Muscle layer of colon (tissue), 2 donors: ENCODE results near the gene SYNE4.
A peak's percentile ranks its signal among the peaks of the same experiment; 100 is the strongest.

Experiments used
- H3K27ac ChIP-seq: one replicate; pipeline ENCODE4 v1.7.0; 2013; ENCODE audit warnings: low read depth, mild to moderate bottlenecking, low read length, moderate library complexity
- H3K27me3 ChIP-seq, 2 donors: one replicate each; pipeline ENCODE4 v1.7.0; 2013; ENCODE audit warnings: low read length in 2 of 2, mild to moderate bottlenecking in 2 of 2; ENCODE audit not compliant: insufficient read depth in 2 of 2, control insufficient read depth in 1 of 2
- H3K36me3 ChIP-seq: one replicate; pipeline ENCODE4 v1.7.0; 2013; ENCODE audit warnings: mild to moderate bottlenecking, low read length; ENCODE audit not compliant: insufficient read depth
- H3K4me1 ChIP-seq: one replicate; pipeline ENCODE4 v1.7.0; 2013; ENCODE audit warnings: mild to moderate bottlenecking, low read length; ENCODE audit not compliant: insufficient read depth
- H3K4me3 ChIP-seq, 2 donors: one replicate each; pipeline ENCODE4 v1.7.0; 2013; ENCODE audit warnings: low read length in 2 of 2, low read depth in 1 of 2, mild to moderate bottlenecking in 1 of 2, moderate library complexity in 1 of 2
- H3K9ac ChIP-seq: one replicate; pipeline ENCODE4 v1.7.0; 2013; ENCODE audit warnings: low read length
- H3K9me3 ChIP-seq: one replicate; pipeline ENCODE4 v1.7.0; 2013; ENCODE audit warnings: mild to moderate bottlenecking, low read length
- donor health status: abdominal sarcoma.
- donor health status: Adenocarcinoma of cecum.

The SYNE4 gene

DNA sequence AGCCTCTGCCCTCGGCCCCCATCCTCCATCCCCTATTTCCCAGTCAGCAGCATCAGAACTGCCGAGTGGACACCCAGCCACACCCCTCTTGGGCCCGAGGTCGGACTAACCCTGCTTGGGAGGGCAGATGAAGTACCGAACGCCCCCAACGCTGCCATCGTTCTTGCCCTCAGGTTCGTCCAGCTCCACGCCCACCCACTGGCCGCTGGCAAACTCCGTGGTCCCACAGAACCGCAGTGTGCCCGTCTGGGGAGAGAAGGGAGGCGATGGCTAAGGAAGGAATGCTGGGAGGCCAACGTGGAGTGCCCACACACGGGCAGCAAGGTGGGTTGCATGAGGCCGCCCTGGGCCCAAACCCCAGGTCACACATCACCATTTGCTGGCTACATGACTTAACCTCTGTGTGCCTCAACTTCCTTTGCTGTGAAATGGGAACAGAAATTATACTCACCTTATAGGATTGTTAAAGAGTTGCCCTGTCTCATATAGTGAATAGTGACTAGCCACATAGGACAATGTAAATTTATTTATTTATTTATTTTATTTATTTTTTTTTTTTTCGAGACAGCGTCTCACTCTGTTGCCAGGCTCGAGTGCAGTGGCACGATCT lies 10.6 kb upstream of the SYNE4 start:
- Histone ChIP-seq H3K9me3 (no peaks in the 10 kb centered on the region), H3K9ac (no peak overlapping the region), H3K27me3 (no peaks in the 10 kb centered on the region), H3K36me3 (peaks cover 48% of the 10 kb centered on the region), H3K4me1 (peaks cover 6% of the 10 kb centered on the region), H3K4me3 (no peak overlapping the region), H3K27ac (no peak overlapping the region)

DNA sequence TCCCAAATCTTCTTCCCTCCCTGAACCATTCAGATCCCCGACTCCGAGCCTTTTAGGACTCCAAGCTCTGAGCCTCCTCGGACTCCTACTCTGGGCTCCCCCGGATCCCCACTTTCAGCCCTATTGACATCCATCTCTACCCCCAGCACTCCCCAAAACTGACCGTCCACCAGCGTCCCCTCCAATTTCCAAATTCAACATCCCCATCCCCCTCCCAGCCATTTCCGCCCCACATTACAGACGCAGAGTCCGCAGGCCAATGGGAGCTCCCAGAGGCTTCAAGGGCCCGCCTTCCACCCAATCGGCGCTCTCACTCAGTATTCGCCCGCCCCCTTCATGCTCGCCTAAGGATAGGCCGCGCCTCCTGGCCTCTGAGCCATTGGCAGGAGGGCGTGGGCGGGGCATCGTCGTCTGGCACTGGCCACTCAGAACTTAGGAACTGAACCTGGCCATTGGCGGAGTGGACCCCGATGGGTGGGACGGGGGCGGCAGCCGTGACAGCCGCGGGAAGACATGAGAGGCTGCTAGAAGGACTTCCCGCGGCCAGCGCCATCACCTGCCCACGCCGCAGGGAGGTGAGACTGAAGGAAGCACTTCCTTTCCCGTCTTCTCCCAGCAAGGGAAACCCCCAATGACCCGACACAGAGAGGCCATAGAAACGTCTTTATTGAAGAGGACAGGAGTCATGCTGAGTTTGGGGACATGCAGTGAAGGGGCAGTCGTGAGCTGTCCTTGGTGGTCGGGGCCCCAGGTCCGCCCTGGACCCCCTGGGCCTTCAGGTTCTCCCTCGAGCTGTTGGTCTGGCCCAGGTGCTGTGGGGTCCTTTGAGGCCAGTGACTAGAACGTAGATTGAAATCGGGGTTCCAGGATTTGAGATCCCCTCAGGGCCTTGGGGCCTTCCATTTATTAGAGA lies 5.7 kb upstream of the SYNE4 start, which contains the start of gene ALKBH6:
Gene ALKBH6 (minus strand): TSS at position 202 of the 913 bp plus-strand sequence. CDS start 816 bp downstream, outside the sequence.
- H3K36me3 ChIP-seq: peaks cover 31% of the 10 kb centered on the region
- no peaks in the 10 kb centered on the region for H3K27me3 ChIP-seq
- H3K9ac ChIP-seq: peak within 1 kb of the TSS; percentile 93
- H3K9me3 ChIP-seq: no peaks in the 10 kb centered on the region
- H3K27ac ChIP-seq: peak within 1 kb of the TSS; percentile 79
- peaks cover 23% of the 10 kb centered on the region for H3K4me1 ChIP-seq
- peak within 1 kb of the TSS; percentile 62 to 95 for H3K4me3 ChIP-seq

DNA sequence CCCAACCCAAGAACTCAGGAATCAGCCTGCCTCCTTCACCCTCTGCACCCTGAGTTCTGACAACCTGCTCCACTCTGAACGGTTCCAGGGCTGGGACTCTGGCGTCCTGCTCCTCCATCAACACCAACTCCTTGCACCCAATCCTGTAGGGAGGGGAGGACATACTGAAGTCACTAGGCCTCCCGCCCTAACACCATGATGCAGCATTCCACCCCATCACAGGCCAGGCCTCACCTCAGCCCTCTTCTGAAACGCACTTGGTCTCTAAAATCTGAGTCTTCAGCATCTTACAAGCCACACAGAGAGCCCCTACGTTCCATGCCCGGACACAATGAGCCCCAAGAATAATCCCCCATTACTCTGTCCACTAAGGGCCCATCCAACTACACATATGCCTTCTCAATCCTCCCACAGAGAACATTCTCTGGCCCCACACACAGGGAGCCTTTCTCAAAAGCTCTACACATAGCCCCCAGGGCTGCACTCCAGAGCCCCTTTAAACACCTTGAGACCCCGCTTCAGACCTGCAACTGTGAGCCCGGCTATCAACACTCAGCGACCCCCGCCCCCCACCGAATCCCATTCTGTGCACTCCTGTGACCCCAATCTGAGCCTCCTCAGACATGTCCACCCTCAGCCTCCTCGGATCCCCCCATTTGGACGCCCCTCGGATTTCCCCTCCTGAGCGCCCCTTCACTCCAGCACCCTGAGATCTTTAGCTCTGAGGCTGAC lies 4.8 kb upstream of the SYNE4 start:
- Histone ChIP-seq H3K27me3 (no peaks in the 10 kb centered on the region), H3K36me3 (peaks cover 27% of the 10 kb centered on the region), H3K27ac (peak overlapping the region; percentile 79), H3K9ac (peak overlapping the region; percentile 93), H3K4me1 (peaks cover 26% of the 10 kb centered on the region), H3K9me3 (no peaks in the 10 kb centered on the region), H3K4me3 (peak overlapping the region; percentile 62 to 95)

GRCh38 chr19:36010402-36010801 lies 1.8 kb upstream of the SYNE4 start:
- Histone ChIP-seq H3K27ac (no peak overlapping the region), H3K9me3 (no peaks in the 10 kb centered on the region), H3K4me3 (no peak overlapping the region), H3K9ac (no peak overlapping the region), H3K27me3 (no peaks in the 10 kb centered on the region), H3K4me1 (peaks cover 26% of the 10 kb centered on the region), H3K36me3 (no peaks in the 10 kb centered on the region)

- peak overlapping the region; percentile 47 to 71 for H3K4me3 ChIP-seq
- H3K9me3 ChIP-seq: no peaks in the 10 kb centered on the region
- peak overlapping the region; percentile 69 for H3K27ac ChIP-seq
- H3K36me3 ChIP-seq: no peaks in the 10 kb centered on the region
- peaks cover 25% of the 10 kb centered on the region for H3K4me1 ChIP-seq
- peak overlapping the region; percentile 68 for H3K9ac ChIP-seq
- H3K27me3 ChIP-seq: no peaks in the 10 kb centered on the region
Measured at GRCh38 chr19:36009633-36010379, 1.2 kb upstream of the SYNE4 start.

GRCh38 chr19:36009220-36009619 lies 607 bp upstream of the SYNE4 start:
- Histone ChIP-seq H3K4me3 (peak overlapping the region; percentile 47 to 71), H3K36me3 (no peaks in the 10 kb centered on the region), H3K27me3 (no peaks in the 10 kb centered on the region), H3K9me3 (no peaks in the 10 kb centered on the region), H3K27ac (peak overlapping the region; percentile 69), H3K9ac (peak overlapping the region; percentile 68), H3K4me1 (peaks cover 21% of the 10 kb centered on the region)

GRCh38 chr19:36006955-36007354 lies 1.7 kb downstream of the SYNE4 start:
- no peak overlapping the region for H3K9ac ChIP-seq
- no peak overlapping the region for H3K27ac ChIP-seq
- H3K4me3 ChIP-seq: no peak overlapping the region

GRCh38 chr19:36003284-36003683 lies 5.3 kb downstream of the SYNE4 start:
- Histone ChIP-seq H3K27me3 (no peaks in the 10 kb centered on the region), H3K9ac (no peak overlapping the region), H3K36me3 (peaks cover 10% of the 10 kb centered on the region), H3K4me3 (no peak overlapping the region), H3K27ac (no peak overlapping the region), H3K4me1 (peaks cover 14% of the 10 kb centered on the region), H3K9me3 (no peaks in the 10 kb centered on the region)

More at GRCh38 chr19:36006955-36007354, 1.7 kb downstream of the SYNE4 start:
- Histone ChIP-seq H3K9me3 (no peaks in the 10 kb centered on the region), H3K27me3 (no peaks in the 10 kb centered on the region), H3K36me3 (no peaks in the 10 kb centered on the region), H3K4me1 (peaks cover 11% of the 10 kb centered on the region)

GRCh38 chr19:36001605-36002004 lies 7.0 kb downstream of the SYNE4 start:
- Histone ChIP-seq H3K4me3 (no peak overlapping the region), H3K9me3 (no peaks in the 10 kb centered on the region), H3K27me3 (no peaks in the 10 kb centered on the region), H3K36me3 (peaks cover 10% of the 10 kb centered on the region), H3K27ac (no peak overlapping the region), H3K9ac (no peak overlapping the region), H3K4me1 (peaks cover 16% of the 10 kb centered on the region)

GRCh38 chr19:35996777-35997176 lies 11.8 kb downstream of the SYNE4 start:
- H3K4me1 ChIP-seq: peaks cover 26% of the 10 kb centered on the region
- peaks cover 9% of the 10 kb centered on the region for H3K36me3 ChIP-seq
- no peaks in the 10 kb centered on the region for H3K27me3 ChIP-seq
- H3K9ac ChIP-seq: no peak overlapping the region
- no peak overlapping the region for H3K27ac ChIP-seq
- peak overlapping the region in 1 of 2 donors; percentile 90 for H3K4me3 ChIP-seq
- no peaks in the 10 kb centered on the region for H3K9me3 ChIP-seq
